ENCODE measurements around the gene ALK.

The ALK gene

DNA sequence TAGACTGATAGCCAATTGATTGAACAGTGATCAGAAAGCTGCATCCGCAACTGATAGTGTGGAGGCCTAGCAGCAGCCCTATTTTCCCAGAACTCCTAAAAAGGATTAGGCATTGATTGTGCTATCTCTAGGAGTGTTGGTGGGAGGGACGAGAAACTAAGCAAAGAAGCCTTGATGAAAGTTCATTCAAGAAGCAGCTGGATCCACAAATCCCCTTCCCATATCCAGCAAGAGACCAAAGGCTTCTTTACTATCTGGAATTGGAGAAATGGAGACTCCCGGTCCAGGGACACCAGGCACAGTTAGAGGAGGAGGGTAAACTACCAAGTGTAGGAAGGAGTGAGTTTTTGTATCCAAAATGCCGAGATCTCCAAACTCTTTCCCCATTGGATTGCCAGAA lies 151.5 kb downstream of the ALK start:
- TF ChIP-seq, protein P1, sequence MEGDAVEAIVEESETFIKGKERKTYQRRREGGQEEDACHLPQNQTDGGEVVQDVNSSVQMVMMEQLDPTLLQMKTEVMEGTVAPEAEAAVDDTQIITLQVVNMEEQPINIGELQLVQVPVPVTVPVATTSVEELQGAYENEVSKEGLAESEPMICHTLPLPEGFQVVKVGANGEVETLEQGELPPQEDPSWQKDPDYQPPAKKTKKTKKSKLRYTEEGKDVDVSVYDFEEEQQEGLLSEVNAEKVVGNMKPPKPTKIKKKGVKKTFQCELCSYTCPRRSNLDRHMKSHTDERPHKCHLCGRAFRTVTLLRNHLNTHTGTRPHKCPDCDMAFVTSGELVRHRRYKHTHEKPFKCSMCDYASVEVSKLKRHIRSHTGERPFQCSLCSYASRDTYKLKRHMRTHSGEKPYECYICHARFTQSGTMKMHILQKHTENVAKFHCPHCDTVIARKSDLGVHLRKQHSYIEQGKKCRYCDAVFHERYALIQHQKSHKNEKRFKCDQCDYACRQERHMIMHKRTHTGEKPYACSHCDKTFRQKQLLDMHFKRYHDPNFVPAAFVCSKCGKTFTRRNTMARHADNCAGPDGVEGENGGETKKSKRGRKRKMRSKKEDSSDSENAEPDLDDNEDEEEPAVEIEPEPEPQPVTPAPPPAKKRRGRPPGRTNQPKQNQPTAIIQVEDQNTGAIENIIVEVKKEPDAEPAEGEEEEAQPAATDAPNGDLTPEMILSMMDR (IDR thresholded peaks at IDR 0.05; ENCODE audit: insufficient read depth, low read depth, low read length, missing control alignments) = no peak
- no peak overlapping the region for H3K4me3 ChIP-seq (ENCODE audit: low read depth, low read length)
- DNase-seq (ENCODE audit: low read depth) = no peak

DNA sequence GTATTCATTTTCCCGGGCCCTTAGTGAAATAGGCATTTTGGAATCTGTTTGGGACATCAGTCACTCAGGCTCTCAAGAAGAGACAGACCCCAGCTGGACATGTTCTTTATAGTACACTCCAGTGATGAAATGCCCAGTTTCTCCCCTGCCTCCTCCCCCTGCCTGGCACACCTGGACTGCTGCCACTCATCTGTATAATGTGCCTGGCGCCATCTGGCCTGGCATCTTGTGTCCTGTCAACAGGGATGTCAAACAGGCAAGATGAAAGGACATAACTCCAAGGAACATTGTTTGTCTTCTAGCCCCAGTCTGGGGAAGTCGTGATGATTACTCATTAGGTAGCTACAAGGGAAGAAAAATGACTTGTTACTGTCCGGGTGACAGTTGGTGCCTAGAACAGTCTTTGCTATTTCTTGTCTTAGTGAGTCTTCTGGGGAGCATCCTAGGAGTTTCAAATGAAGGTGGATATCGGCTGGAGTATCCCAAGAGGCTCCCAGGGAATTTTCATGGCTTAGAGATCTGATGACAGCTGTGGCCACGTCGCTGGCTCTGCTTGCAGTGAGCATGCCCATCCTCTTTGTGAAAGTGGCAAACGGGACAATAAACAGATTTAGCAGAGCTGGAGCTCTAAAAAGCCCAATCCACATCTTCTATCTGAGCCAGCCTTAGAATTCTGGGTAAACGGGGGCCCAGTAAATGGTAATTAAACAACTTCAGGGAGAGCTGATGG lies 153.6 kb downstream of the ALK start:
- no peak overlapping the region for H3K4me3 ChIP-seq (ENCODE audit: low read depth, low read length)
- TF ChIP-seq, protein P1 (IDR thresholded peaks at IDR 0.05; ENCODE audit: insufficient read depth, low read depth, low read length, missing control alignments) = no peak
- DNase-seq (ENCODE audit: low read depth) = no peak

DNA sequence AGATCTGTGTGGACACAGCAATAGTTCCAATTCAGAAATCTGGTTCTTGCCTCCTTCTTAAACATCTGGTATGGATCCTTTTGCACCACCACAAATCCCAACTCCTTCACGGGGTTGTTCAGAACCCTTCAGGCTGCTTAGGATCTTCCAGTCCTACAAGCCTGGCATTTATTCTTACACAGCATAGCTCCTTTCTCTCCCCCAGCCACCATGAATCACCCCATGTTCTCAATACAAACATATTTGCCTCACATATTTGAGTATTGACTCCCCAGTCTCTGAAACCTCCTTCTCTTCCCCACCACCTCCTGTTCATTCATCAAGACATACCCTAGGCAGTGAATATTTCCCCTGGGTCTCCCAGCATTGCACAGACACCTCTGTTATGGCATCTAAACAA lies 155.2 kb downstream of the ALK start:
- TF ChIP-seq, protein P1 (IDR thresholded peaks at IDR 0.05; ENCODE audit: insufficient read depth, low read depth, low read length, missing control alignments) = no peak
- no peak overlapping the region for H3K4me3 ChIP-seq (ENCODE audit: low read depth, low read length)
- no peak for DNase-seq (ENCODE audit: low read depth)

DNA sequence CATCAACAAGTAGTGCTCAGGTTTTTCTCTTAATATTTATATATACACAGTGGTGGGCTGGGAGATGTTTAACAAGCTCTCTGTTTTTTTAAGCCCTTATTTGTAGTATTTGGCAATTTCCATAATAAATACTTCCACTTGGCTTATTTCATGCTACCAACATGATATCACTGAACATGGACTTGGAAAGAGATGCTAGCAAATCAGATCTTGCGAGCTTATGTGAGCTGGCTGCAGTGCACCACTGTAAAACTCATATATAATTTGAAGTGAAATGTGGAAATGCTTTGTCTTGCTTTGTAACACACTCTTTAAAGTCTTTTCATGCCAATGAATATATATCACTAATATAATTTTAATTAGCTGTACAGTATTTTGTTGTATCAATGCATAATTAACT lies 155.7 kb downstream of the ALK start:
- no peak overlapping the region for H3K4me3 ChIP-seq (ENCODE audit: low read depth, low read length)
- DNase-seq (ENCODE audit: low read depth) = no peak
- TF ChIP-seq, protein P1 (IDR thresholded peaks at IDR 0.05; ENCODE audit: insufficient read depth, low read depth, low read length, missing control alignments) = no peak

DNA sequence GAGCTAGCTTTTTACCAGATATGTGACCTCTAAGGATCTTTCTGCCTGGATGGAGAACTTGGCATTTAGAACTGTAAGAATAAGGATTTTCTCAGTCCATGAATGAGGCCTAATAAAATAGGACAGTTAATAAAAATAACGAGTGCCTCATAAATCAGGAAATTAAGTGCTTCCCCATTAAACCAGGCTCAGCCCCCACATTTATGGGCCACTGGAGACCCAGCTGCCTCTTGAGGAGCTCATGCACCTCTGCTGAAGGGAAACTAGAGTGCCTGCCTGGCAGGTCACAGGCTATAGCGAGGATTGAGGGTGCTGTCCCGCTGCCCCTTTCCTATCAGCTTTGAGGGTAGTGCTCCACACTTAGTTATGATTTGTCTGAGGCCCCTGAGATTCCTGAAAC lies 158.0 kb downstream of the ALK start:
- no peak overlapping the region for H3K4me3 ChIP-seq (ENCODE audit: low read depth, low read length)
- TF ChIP-seq, protein P1 (IDR thresholded peaks at IDR 0.05; ENCODE audit: insufficient read depth, low read depth, low read length, missing control alignments) = no peak
- DNase-seq (ENCODE audit: low read depth) = no peak

DNA sequence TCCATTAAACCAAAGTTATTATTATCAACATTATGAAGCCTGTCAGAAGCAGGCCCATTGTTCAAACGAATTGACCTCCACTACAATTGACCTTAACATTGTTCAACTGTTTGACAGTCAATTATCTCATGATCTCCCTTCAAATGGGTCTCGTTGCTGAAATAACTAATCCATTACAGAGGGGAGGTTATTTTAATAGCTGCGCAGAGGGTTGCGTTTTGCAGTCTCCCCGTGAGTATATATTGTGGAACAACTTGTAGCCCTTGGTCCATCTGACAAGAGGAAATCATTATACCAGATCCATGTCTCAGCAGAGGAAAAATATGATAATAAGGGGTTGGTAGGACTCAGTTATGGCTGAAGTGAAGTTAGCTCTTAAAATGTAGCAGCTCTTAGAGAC lies 159.1 kb downstream of the ALK start:
- no peak overlapping the region for H3K4me3 ChIP-seq (ENCODE audit: low read depth, low read length)
- no peak for DNase-seq (ENCODE audit: low read depth)
- TF ChIP-seq, protein P1 (IDR thresholded peaks at IDR 0.05; ENCODE audit: insufficient read depth, low read depth, low read length, missing control alignments) = no peak

DNA sequence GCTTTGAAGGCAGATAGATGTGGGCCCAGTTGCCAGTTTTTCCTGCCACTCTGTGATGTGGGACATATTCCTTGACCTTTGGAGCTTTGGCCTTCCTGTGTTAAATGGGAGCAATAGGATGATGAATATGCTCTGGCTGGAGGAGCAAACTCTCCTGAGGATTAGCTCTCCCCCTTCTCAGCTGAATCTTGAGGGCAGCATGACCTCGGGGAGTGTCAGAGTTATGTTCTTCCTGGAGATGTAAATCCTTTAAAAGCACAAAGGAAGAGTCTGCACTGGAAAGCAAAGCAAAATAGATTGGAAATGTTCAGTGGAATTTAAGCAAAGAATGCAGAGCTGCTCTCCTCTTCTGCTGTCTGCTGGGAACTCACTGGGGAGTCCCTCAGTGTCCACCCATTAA lies 160.1 kb downstream of the ALK start:
- DNase-seq (ENCODE audit: low read depth) = no peak
- TF ChIP-seq, protein P1 (IDR thresholded peaks at IDR 0.05; ENCODE audit: insufficient read depth, low read depth, low read length, missing control alignments) = no peak
- no peak overlapping the region for H3K4me3 ChIP-seq (ENCODE audit: low read depth, low read length)

Data from GM12865 (cell line).